Stimulated activated naive CD4-positive, alpha-beta T cell (primary cell): ENCODE results near the gene PPP1R14C.

Experiments
- DNase-seq, 6 experiments: peaks; one replicate each; lab custom pipeline; 2025; lab: John Stamatoyannopoulos, UW

The PPP1R14C gene

DNA sequence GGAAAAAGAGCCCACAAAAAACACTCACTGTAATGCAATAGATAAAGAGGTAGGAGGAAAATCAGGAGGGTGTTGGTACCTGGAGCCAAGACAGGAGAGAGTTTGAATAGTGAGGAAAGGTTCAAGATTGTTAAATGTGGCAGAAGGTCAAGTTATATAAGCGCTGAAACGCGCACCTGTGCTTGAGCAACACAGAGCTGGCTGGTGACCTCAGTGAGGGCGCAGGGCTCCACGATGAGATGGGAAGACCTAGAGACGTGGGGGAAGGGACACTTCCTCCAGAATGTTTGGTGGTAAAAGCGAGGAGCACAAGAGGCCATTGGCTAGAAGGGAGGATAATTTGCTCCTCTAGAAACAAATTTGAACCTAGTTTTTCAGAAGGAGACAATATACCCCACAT is 4.2 kb upstream of the PPP1R14C start:
- DNase-seq: no peak

DNA sequence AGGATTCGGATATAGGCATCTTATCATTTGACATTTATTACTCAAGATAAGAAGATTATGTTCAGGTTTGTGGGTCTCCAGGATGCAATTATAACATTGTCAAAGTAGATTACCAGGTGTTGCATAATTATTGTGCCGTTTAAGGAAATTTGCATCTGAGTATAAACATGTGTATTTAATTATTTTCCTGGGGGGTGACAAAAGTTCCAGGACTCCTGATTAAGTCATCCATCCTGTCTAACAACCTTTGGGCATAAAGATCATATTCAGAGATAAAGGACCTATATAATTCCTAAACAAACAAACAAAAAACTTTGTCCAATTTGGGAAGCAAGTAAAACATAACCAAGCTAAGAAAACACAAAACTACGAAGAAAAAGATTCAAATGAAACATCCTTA is 3.3 kb upstream of the PPP1R14C start:
- DNase-seq: no peak

DNA sequence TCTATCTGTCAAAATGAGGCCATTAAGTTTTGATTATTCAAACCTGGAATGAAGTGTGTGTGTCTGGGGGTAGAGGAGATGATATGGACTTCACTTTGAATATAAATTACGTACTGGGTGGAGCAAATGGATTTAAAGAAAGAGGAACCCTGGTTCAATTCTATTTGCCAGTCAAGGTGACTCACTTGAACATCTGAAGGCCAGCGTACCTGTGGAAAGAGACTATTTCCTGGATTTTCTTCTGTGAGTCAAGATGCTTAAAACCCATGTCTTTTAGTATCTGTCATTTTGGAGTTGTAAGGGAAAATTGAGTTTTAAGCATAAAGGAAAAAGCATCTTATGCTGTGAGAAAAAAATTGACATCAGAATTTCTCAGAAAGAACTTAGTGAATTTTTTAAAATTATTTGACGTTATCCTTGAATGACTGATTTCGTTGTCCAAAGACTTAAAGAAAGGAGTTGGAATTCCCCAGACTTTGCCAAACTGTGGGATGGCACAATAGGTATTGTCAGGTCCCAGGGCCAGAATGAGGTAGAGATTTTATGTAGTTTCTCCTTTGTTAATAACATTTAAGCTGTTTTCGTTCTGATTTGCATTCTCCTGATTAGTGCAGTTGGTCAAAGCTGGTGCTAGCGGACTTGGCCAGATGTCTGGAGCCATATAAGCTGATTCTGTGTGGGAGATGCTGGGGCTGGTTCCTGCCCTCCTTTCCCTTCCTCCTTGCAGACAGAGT is 2.4 kb upstream of the PPP1R14C start:
- DNase-seq: no peak

DNA sequence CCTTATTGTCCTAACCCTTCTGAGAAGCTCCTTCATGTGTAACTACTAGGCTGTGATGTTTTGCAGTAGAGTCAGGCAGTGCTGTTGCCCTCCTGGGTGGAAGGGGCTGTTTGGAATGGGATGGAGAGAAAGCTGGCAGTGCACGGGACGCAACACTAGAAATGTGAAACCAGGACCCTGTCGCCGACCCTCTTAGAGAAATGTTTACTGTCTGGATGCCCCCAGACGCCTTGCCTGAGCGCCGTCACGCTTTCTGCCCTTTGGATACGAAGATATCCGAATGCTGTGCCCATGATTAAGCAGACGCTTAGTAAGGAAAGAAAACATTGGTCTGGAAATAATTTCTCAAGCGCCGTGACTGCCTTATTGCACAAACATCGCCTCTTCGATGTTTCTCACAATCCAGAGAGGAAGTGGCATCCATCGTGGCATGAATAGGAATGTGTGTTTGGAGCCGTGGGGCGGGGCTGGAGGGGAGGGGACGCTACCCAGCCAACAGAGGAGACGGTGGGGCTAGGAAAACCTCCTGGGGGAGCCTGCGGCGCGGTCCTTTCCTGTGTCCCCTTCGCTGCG is 661 bp upstream of the PPP1R14C start:
- DNase-seq: no peak

DNA sequence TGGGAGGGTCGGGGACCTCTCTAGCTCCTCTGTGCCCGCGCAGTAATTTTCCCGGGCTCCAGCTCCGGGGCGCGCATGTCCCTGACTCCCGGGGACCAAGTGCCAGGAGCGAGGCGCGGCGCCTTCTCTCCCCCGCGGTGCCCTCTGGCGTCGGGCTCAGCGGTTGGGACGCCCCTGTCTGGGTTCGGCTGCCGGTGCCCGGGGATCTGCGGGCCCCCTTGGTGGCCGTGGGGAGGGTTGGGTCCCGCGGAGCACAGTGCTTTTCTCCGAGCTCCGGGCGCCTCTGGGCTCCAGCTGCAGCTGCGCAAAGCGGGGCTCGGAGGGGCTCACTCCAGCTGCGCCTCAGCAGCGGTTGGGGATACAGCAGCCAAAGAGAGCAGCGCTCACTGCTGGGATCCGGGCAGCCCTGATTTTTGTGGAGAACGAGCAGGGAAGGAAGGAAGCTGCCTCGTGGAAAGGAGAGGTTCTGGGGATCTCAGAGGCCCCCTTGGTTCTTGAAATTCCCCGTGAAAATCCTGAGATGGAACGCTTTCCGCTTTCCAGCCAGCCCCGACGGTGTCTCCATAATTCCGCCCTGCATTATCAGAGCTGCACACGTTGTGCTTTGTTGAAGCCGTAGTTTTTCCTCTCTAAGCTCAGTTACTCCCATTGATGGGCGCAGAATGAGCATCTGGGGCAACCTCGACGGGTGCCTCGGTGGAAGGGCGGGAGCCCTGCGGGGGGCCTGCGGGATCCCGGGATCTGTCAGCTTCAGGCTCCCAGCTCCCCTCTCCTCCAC is 861 bp downstream of the PPP1R14C start:
- DNase-seq: no peak

DNA sequence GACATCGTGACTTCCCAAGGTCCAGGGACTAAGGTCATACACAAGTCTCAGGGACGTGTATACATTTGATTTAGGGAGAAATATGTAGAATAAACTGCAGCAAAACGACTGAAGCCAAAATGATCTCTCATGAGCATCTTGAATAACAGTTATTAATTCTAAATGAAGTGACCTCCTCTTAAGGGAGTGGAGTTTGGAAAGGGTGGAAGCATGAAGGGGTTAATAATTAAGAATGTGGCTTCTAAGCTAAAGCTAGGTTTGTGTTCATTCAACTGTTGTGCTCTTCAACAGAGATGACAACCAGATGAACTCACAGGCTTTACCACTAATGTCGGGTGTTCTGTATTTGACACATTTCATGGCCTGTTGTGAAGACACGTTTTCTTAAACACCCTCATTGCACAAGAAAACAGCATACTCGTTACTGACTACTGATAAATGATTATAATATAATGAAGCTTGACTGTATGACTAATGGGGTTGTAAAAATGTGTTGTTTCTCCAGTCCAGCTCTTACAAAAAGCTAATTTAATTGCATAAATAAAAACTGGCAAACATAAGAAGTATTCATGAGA is 1.5 kb downstream of the PPP1R14C start:
- no peak for DNase-seq

DNA sequence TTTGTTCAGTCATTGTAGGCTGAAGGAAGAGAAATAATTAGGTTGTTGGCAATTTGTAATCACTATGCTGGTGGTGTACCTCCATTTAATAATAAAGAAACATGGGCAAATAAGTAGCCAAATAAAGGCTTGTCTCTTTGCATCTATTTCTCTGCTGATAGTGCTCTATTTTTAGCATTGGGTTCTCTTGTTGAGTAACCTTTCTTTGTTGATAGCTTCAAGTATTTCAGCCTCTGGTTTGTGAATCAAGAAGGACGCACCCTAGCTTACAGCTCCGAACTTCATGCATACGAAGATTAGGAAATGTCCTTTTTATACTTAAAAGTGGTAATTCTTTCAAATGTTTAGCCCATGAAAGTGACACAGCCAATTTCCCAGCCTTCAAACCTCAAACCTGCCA is 2.6 kb downstream of the PPP1R14C start:
- no peak for DNase-seq

DNA sequence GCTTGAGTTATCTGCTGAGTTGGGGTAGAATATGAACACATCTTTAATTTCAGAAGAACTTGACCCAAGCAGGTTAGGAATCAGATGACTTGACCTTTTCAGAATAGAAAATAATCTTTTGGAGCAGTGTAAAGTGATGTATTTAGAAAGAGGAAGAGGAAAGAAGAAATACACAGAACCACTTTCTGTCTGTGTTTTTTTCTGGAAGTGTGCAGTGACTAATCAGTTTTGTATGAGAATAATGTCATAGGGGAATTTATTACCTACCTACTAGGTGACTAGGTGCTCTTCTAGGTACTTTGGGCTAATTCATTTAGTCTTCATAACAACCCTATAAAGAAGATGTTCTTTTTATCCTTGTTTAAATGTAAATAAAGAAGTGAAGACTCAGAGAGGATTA is 3.0 kb downstream of the PPP1R14C start:
- no peak for DNase-seq

DNA sequence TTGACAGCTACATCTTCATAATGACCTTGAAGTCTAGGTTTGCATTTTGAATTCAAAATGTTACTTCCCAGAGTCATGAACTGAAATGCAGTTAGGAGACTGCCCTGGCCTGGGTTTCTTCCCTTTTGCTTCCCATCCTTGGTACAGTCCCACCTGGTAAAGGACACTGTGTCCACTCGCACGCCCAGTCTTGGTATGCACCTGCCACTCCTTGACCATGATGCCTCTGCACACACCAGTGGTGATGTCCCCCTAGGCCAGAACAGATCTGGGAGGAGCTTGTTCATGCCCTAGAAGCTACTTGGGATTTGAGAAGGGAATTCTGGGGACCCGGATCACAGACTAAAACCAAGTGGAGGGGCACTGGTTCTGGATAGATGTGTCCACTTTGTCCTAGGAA is 3.6 kb downstream of the PPP1R14C start:
- no peak for DNase-seq

DNA sequence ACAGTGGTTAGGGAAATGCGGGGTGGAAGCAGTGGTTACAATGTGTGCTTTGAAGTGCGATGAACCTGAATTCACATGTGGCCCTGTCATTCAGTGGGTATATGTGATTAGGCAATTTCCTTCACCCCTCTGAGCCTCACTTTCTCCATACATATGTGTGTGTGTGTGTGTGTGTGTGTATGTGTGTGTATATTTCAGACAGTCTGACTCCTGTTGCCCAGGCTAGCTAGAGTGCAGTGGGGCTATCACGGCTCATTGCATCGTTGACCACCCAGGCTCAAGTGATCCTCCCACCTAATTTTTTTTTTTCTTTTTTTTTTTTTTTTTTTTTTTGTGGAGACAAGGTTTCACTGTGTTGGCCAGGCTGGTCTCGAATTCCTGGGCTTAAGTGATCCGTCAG is 6.3 kb downstream of the PPP1R14C start:
- no peak for DNase-seq

DNA sequence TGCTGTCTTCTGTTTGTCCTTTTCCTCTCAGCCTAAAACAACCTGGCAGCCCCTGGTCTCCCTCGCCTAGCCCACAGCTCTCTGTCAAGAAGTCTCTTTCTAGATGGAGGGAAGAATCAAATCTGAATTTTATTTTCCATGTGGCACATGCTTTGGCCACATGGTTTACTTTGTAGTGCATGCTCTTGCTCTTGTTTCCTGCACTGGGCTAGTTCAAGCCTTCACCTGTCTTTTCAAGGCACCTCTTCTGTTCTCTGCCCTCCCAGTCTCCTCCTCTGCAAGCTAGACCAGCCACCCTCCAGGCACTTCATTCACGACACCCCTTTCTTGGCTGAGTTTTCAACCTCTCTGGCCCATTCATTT is 7.6 kb downstream of the PPP1R14C start:
- DNase-seq: no peak

DNA sequence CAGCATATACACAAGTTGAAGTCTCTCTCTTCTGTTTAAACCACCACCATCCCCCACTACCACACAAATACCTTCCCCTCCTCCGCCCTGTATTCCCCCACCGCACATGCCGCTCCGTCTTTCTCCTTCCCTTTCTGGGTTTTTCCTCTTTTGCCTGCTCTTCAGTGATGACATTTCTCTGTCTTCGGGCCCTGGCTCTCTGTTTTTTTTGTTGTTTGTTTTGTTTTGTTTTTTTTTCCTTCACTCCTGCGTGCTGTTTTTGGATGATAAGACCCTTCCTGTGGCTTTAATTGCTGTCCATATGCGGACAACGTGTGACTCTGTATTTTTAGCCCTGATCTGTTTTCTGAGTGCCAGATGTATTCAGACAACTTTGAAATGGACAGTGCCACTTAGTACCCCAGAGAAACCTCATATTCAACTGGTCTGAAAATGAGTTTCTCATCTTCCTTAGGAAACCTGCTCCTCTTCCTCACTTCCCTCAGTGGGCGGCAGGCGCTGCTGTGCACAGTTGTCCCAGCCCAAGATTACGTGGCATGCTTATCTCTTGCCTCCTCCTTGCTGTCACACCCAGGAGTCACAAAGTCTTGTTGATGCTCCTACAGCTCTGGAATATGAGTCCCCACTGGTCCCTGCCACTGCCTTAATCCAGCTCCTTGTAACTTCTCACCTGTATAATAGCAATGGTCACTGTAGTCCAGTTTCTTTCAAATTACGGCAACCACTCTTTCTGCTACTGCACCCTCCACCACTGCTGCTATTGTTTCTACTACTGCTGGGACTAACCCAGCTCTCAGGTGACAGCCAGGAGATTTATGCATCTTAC is 8.2 kb downstream of the PPP1R14C start:
- no peak for DNase-seq

DNA sequence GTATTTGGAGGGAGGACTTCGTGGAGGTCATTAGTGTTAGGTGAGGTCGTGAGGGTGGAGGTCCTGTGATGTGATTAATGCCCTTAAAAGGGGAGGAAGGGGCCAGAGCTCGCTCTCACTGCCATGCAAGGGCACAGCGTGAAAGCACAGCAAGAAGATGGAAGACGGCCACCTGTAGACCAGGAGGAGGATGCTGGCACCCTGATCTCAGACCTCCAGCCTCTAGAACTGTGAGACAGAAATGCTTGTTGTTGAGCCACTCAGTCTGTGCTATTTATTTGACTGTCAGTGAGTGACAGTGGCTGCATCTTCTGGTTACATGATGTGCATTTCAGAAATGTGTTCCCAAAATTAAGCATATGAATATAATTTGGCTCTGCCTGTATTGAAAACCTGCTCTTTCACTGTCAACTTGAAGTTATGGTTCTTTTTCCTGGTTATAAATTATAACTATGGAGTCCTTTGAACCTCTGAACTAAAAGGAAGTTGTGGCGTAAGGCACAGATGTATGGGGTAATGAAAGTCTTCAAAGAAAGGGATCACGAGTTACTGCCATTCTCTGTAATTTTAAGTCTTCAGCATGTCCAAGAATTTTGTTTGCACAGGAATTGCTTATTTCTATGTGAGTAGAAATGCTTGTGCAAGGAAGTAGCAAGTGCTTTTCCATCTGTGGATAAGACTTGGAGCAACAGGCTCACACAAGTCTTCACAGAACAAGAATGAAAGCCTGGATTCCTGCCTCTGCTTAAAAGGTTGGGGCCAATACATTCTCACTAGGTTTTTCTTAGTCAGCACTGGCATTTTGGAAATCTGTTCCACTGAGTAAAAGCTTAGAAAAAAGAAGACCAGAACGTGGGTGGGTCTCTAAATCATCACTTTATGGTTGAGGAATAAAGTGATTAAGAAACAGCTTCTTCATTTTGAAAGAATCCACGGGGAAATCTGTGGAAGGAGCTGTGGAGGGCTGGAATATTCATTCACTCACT is 10.3 kb downstream of the PPP1R14C start:
- no peak for DNase-seq

DNA sequence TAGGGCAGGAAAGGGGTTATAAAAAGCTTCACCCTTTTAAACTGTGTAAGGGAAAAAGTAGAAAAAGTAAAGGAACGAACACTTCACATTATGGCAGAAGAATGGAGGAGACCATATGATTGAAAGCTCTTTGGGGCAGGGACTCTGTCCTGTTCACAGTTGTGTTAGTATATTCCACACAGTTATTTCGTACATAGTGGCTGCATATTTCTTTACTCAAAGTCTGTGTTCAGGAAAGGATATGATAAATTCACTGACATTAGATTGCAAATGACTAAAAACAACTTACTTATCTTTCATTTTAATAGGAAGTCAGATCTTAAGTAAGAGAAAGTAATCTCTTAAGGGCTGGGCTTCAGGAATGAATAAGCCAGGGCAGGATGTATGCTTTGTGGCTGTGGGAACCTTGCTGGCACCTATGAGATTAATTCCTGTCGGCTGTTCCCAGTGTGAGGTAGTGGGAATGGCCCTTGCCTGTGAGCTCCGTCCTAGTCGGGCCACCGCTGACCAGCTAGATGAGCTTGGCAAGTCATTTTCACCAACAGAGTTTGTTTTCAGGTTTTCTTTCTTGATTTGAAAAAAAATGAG is 11.2 kb downstream of the PPP1R14C start:
- no peak for DNase-seq

DNA sequence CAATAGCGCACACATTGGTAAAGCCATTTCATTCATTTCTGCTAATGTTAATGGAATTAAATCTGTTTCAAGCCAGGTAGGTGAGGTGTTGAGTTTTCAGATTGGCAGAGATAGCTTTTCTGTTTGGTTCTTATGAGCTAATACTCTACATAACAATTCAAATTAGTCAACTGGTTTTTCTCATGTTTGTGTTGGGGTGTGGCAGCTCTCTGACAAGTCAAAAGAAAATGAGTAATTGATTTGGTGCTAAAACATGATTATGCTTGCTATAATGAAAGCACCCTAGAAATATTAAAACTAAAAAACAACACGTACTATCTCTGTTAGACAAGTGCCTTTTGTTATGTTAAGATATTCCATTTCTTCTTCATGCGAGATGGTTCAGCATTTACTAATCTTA is 13.6 kb downstream of the PPP1R14C start:
- no peak for DNase-seq

DNA sequence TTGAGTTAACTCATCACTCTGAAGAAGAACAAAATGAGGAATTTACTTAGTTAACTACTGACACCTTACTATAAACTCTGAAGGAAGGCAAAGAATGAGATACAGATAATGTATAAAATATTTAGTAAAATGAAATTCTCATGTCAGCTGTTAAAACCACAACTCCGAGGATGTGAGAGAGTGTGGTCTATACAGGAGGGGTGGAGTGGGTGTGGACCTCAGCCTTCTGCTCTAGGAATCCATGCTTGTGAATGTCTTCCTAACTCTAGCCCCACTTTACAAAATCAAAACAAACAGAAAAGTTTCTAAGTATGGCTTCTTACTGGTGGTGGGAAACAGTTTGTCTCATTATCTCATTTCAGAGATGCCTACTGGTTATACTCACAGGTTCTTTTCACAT is 14.2 kb downstream of the PPP1R14C start:
- DNase-seq: no peak

DNA sequence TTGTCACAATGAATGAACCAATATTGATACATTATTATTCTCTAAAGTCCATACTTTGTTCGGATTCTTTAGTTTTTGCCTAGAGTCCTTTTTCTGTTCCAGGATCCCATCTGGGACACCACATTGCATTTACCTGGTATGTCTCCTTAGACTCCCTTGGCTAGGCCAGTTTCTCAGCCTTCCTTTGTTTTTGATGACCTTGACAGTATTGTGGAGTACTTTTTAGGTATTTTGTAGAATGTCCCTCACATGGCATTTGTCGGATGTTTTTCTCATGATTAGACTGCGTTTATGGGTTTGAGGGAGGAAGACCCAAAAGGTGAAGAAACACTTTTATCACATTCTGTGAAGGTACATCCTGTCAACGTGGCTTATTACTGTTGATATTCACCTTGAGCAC is 16.9 kb downstream of the PPP1R14C start:
- DNase-seq: no peak

DNA sequence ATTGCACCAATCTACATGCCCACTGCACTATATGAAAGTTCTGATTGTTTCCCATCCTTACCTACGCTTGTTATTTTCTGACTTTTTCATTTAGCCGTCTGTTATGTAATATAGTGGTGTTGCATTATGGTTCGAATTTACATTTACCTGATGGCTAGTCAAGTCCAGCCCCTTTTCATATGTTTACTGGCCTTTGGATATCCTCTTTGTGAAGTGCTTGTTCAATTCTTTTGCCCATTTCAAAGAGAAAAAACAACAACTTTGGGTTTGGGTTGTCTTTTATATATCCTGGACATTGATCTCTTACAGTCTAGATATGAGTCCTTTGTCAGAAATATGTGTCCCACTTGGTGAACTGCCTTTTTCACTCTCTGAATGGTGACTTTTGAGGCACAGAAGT is 21.1 kb downstream of the PPP1R14C start:
- no peak for DNase-seq

DNA sequence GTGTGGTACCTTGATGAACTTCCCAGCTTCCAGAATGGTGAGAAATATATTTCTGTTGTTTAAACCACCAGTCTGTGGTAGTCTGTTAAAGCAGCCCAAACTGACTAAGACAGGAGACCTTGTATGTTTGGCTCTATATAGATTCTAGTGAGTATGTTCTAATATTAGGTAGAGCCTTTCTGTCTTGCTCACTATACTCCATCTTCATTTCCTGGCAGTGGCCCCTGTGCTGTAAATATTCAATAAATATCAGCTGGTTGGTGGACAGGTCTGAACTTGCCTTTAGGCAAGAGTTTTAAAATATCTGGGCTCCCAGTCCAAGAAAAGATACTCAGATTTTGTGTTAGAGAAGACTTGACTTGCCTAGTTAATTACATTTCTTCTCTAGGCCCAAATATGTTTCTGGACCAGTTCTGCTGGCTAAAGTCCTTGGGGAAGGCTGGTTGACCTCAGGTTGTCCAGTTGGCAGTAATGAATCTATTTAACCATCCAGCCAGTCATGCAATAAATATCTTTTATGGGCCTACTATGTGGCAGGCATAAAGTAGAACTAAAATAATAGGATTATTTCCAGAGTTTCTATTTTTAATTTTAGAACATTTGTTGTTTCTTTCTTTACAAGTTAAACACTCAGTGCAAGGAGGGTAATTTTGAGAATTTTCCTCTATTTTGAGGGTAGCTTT is 22.3 kb downstream of the PPP1R14C start:
- DNase-seq: no peak

DNA sequence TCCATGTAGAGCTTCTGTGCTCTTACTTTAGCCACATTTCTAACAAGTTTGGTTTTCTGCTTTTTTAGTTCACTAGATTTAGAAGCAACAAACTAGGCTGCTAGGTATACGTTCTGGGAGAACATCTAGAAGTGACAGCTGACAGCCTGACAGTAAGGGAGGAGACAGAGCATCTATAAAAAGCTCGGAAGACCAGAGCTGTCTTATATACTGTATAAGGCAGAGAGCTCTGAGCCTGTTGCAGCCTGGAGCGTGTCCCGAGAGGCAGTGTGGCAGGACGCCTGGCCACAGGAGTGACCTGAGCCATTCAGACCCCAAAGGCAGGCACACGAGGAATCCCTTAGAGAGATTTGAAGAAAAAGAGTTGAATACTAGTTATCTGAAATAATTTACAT is 24.6 kb downstream of the PPP1R14C start:
- DNase-seq: no peak
